HEK293T (cell line): ENCODE results near the gene TMEM132D.

Experiments used
- ARNT ChIP-seq: fragments of 450-650 bp; IDR thresholded peaks from 2 replicates; pipeline ENCODE4 v1.6.1; 2017; ENCODE audit warnings: mild to moderate bottlenecking
- BHLHE40 ChIP-seq: fragments of 450-650 bp; IDR thresholded peaks from 2 replicates; pipeline ENCODE4 v1.6.1; 2016; ENCODE audit warnings: mild to moderate bottlenecking, moderate library complexity, borderline replicate concordance
- CTBP1 ChIP-seq: fragments of 450-650 bp; IDR thresholded peaks from 2 replicates; pipeline ENCODE4 v1.6.1; 2016; ENCODE audit warnings: borderline replicate concordance
- ELF4 ChIP-seq: fragments of 450-650 bp; IDR thresholded peaks from 2 replicates; pipeline ENCODE4 v1.6.1; 2017; ENCODE audit warnings: antibody characterized with exemption
- FOXA1 ChIP-seq: fragments of 450-650 bp; IDR thresholded peaks from 2 replicates; pipeline ENCODE4 v1.6.1; 2016; ENCODE audit warnings: mild to moderate bottlenecking
- FOXK2 ChIP-seq: fragments of 450-650 bp; IDR thresholded peaks from 2 replicates; pipeline ENCODE4 v1.6.1; 2016; ENCODE audit warnings: mild to moderate bottlenecking
- FOXM1 ChIP-seq: fragments of 450-650 bp; IDR thresholded peaks from 2 replicates; pipeline ENCODE4 v1.6.1; 2017; ENCODE audit warnings: mild to moderate bottlenecking, borderline replicate concordance
- L3MBTL2 ChIP-seq: fragments of 450-650 bp; conservative IDR thresholded peaks from 2 replicates; pipeline ENCODE4 v1.6.1; 2016; ENCODE audit warnings: mild to moderate bottlenecking
- NFRKB ChIP-seq: fragments of 450-650 bp; IDR thresholded peaks from 2 replicates; pipeline ENCODE4 v1.6.1; 2016; ENCODE audit warnings: mild to moderate bottlenecking, moderate library complexity
- SP1 ChIP-seq: fragments of 450-650 bp; IDR thresholded peaks from 2 replicates; pipeline ENCODE4 v1.6.1; 2017
- SUZ12 ChIP-seq: fragments of 450-650 bp; IDR thresholded peaks from 2 replicates; pipeline ENCODE4 v1.6.1; 2016; ENCODE audit warnings: mild to moderate bottlenecking
- TARDBP ChIP-seq: fragments of 450-650 bp; IDR thresholded peaks from 2 replicates; pipeline ENCODE4 v1.6.1; 2016
- TF ChIP-seq, protein P1 (sequence below): fragments of 450-650 bp; IDR thresholded peaks from 2 replicates; pipeline ENCODE4 v1.6.1; 2016

DNA sequence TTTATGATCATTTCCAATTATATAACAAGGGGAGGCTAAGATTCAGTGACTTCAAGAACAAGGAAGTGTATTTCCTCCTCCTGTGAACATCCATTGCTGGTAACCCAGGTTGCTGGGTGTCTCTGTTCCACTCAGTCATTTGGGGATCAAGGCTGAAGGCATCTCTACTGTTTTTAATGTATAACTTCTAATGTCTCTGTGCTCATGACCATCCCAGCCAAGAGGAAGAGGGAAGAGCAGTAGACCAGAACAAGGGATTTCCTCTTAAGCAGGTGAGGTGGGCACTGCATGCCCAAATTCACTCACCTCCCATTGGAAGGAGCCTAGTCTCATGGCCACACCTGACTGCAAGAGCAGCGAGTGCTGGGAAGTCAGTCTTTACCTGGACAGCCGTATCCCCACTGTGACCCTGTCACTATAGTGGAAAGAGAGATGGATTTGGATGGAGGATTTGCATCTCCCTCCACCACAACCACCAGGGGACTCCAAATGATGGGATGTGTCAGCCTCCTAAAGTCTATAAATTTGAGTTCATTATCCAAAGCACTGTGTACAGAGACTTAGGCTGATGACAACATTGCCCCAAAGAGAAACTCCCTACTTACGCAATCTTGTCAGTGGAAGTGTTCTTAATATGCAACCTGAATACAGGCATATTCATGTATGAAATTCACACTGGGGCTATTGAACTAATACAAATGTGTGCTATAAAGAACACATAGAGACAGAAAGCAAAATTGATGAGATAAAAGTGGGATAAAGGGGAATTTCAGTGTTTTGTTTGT is 368.7 kb downstream of the TMEM132D start:
- TF ChIP-seq SP1 (no peak), SUZ12 (no peak), CTBP1 (no peak), ELF4 (no peak), NFRKB (no peak), FOXM1 (no peak), TARDBP (no peak), BHLHE40 (no peak), L3MBTL2 (no peak), FOXA1 (no peak), ARNT (no peak), FOXK2 (no peak)
- TF ChIP-seq, protein P1, sequence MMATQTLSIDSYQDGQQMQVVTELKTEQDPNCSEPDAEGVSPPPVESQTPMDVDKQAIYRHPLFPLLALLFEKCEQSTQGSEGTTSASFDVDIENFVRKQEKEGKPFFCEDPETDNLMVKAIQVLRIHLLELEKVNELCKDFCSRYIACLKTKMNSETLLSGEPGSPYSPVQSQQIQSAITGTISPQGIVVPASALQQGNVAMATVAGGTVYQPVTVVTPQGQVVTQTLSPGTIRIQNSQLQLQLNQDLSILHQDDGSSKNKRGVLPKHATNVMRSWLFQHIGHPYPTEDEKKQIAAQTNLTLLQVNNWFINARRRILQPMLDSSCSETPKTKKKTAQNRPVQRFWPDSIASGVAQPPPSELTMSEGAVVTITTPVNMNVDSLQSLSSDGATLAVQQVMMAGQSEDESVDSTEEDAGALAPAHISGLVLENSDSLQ, result no peak
